Activated naive CD8-positive, alpha-beta T cell (primary cell): ENCODE measurements around the gene SMCO2.
"Not testable (repeated sequence)": the region's sequence is repeated elsewhere in the genome, so short reads cannot be mapped to it uniquely, and the experiment has no call there.

Experiments used
- H3K27ac Mint-ChIP-seq: one replicate; pipeline ENCODE4 v1.8.0; 2021; ENCODE audit warnings: mixed read lengths
- H3K27me3 Mint-ChIP-seq: one replicate; pipeline ENCODE4 v1.8.0; 2021; ENCODE audit warnings: mixed read lengths
- H3K36me3 Mint-ChIP-seq: one replicate; pipeline ENCODE4 v1.8.0; 2021; ENCODE audit warnings: mixed read lengths
- H3K4me1 Mint-ChIP-seq: one replicate; pipeline ENCODE4 v1.8.0; 2021; ENCODE audit warnings: low read depth, mixed read lengths
- H3K4me3 Mint-ChIP-seq: one replicate; pipeline ENCODE4 v1.8.0; 2021; ENCODE audit warnings: mild to moderate bottlenecking, mixed read lengths
- H3K9me3 Mint-ChIP-seq: one replicate; pipeline ENCODE4 v1.8.0; 2021; ENCODE audit warnings: low read depth, mixed read lengths

Gene SMCO2

GRCh38 chr12:27541031-27541719 is 94.6 kb downstream of the SMCO2 start:
- Mint-ChIP-seq H3K36me3 (peaks cover 6% of the 10 kb centered on the region), H3K27ac (no peak overlapping the region), H3K4me3 (no peak overlapping the region), H3K4me1 (peaks cover 8% of the 10 kb centered on the region), H3K9me3 (no peaks in the 10 kb centered on the region), H3K27me3 (peaks cover 3% of the 10 kb centered on the region)

GRCh38 chr12:27542628-27543027 is 96.1 kb downstream of the SMCO2 start:
- H3K27ac Mint-ChIP-seq: no peak overlapping the region
- H3K4me3 Mint-ChIP-seq: no peak overlapping the region
- peaks cover 3% of the 10 kb centered on the region for H3K27me3 Mint-ChIP-seq
- no peaks in the 10 kb centered on the region for H3K9me3 Mint-ChIP-seq
- peaks cover 9% of the 10 kb centered on the region for H3K36me3 Mint-ChIP-seq
- peaks cover 5% of the 10 kb centered on the region for H3K4me1 Mint-ChIP-seq

GRCh38 chr12:27544858-27545257 is 98.3 kb downstream of the SMCO2 start:
- H3K27me3 Mint-ChIP-seq, H3K27ac Mint-ChIP-seq, H3K9me3 Mint-ChIP-seq, H3K4me3 Mint-ChIP-seq, H3K4me1 Mint-ChIP-seq, H3K36me3 Mint-ChIP-seq: not testable (repeated sequence)

- Mint-ChIP-seq H3K4me3 (no peak overlapping the region), H3K27ac (no peak overlapping the region), H3K36me3 (peaks cover 7% of the 10 kb centered on the region), H3K9me3 (no peaks in the 10 kb centered on the region), H3K4me1 (peaks cover 3% of the 10 kb centered on the region), H3K27me3 (peaks cover 3% of the 10 kb centered on the region)
These were observed 99.1 kb downstream of the SMCO2 start for GRCh38 chr12:27545665-27546064.

DNA sequence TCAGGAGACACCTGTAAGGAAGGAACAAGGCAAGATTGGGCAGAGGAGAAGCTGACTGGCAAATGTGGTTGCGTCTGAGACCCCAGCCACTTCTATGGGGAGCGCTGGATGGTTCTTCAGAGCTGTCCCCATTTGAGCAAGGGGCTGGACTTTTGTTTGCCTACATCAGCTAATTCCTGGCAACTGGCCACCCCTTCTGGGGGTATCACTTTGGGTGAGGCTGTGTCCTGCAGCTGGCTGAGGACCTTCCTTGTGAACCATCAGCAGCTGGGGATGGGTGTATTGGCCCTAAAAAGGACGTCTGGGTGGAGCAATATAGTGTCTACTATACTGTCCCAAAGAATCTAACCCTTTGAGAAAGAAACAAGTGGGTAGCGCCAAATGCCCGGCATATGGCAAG is 101.1 kb downstream of the SMCO2 start:
- H3K27me3 Mint-ChIP-seq: peaks cover 1% of the 10 kb centered on the region
- peaks cover 4% of the 10 kb centered on the region for H3K4me1 Mint-ChIP-seq
- peaks cover 7% of the 10 kb centered on the region for H3K36me3 Mint-ChIP-seq
- H3K27ac Mint-ChIP-seq: no peak overlapping the region
- no peaks in the 10 kb centered on the region for H3K9me3 Mint-ChIP-seq
- no peak overlapping the region for H3K4me3 Mint-ChIP-seq

- no peak overlapping the region for H3K4me3 Mint-ChIP-seq
- no peaks in the 10 kb centered on the region for H3K9me3 Mint-ChIP-seq
- H3K4me1 Mint-ChIP-seq: peaks cover 7% of the 10 kb centered on the region
- H3K36me3 Mint-ChIP-seq: peaks cover 7% of the 10 kb centered on the region
- H3K27me3 Mint-ChIP-seq: no peaks in the 10 kb centered on the region
- no peak overlapping the region for H3K27ac Mint-ChIP-seq
These were observed 102.0 kb downstream of the SMCO2 start for GRCh38 chr12:27548301-27549199.

GRCh38 chr12:27549236-27549800 is 102.8 kb downstream of the SMCO2 start:
- Mint-ChIP-seq H3K4me3 (no peak overlapping the region), H3K9me3 (no peaks in the 10 kb centered on the region), H3K4me1 (peaks cover 7% of the 10 kb centered on the region), H3K27me3 (no peaks in the 10 kb centered on the region), H3K36me3 (peaks cover 5% of the 10 kb centered on the region), H3K27ac (no peak overlapping the region)

DNA sequence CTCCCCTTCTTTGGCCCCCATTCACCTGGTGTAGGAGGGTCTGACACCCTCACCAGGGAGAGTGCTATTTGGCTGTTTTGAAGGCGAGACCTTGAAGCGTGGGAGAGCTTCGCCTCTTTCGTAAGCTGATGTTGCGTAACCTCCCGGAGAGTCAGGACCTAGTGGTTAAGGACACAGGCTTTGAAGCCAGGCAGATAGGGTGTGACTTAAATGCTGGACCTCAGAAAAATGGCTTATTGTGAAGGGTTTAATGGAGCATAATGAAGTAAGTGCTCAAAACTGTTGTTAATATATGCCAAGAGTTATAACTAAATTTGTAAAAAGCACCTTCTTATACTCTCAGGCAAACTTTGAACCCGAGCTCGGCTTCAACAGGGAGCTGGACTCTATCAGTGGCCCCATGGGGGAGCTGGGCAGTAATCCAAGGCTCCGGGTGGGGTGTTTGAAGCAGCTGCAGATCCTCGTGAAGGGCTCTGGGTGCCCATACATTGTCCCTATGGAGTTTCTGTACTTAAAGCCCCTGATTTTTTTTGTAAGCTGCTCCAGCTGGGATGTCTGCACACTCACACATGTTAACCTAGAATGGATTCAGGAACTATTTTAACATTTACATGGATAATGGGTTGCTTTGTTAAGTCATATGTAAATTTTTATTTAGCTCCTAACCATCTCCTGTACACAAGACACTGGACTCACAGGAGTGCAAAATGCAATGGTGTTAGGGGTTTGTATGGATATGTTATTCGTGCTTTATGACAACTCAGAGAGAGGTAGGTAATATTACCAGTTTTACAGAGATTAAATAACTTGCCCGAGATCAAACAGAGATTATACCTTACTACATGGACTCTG is 103.5 kb downstream of the SMCO2 start:
- H3K9me3 Mint-ChIP-seq: no peaks in the 10 kb centered on the region
- no peak overlapping the region for H3K27ac Mint-ChIP-seq
- peaks cover 3% of the 10 kb centered on the region for H3K36me3 Mint-ChIP-seq
- no peak overlapping the region for H3K4me3 Mint-ChIP-seq
- H3K4me1 Mint-ChIP-seq: peaks cover 8% of the 10 kb centered on the region
- no peaks in the 10 kb centered on the region for H3K27me3 Mint-ChIP-seq

DNA sequence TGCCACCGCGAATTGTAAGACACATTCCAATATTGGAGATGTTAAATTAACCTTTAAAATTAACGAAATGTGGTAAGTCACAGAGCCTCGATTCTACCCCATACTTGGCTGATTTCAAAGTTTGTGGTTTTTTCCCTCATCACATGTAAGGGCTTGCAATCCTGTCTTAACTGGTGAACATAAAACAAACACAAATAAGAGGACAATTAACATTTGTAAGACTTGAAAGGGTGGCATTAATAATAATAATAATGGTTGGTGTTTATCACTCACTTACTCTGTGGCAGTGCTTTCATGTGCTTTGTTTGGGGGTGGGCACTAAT is 104.1 kb downstream of the SMCO2 start:
- Mint-ChIP-seq H3K27ac (no peak overlapping the region), H3K4me3 (no peak overlapping the region), H3K36me3 (peaks cover 3% of the 10 kb centered on the region), H3K4me1 (peaks cover 14% of the 10 kb centered on the region), H3K9me3 (no peaks in the 10 kb centered on the region), H3K27me3 (no peaks in the 10 kb centered on the region)

GRCh38 chr12:27551172-27551840 is 104.8 kb downstream of the SMCO2 start:
- H3K4me3 Mint-ChIP-seq: no peak overlapping the region
- peaks cover 3% of the 10 kb centered on the region for H3K36me3 Mint-ChIP-seq
- H3K27ac Mint-ChIP-seq: no peak overlapping the region
- peaks cover 21% of the 10 kb centered on the region for H3K4me1 Mint-ChIP-seq
- H3K27me3 Mint-ChIP-seq: no peaks in the 10 kb centered on the region
- no peaks in the 10 kb centered on the region for H3K9me3 Mint-ChIP-seq
